HG03469 (cell line): ENCODE data around the gene CCNYL1.
"Not testable (repeated sequence)": the region's sequence is repeated elsewhere in the genome, so short reads cannot be mapped to it uniquely, and the experiment has no call there.

Source experiments
- ATAC-seq: cut with Tn5 transposase; IDR thresholded peaks from one replicate; pipeline ENCODE4 v1.9.1; 2021; ENCODE audit warnings: mild to moderate bottlenecking, moderate library complexity, moderate number of reproducible peaks; ENCODE audit not compliant: unreplicated experiment

Gene CCNYL1

GRCh38 chr2:207696911-207697310 is 14.5 kb upstream of the CCNYL1 start:
- not testable (repeated sequence) for ATAC-seq

GRCh38 chr2:207697411-207697810 is 14.0 kb upstream of the CCNYL1 start:
- ATAC-seq = no peak

- ATAC-seq = no peak
Measured at GRCh38 chr2:207698301-207698700, 13.1 kb upstream of the CCNYL1 start.

DNA sequence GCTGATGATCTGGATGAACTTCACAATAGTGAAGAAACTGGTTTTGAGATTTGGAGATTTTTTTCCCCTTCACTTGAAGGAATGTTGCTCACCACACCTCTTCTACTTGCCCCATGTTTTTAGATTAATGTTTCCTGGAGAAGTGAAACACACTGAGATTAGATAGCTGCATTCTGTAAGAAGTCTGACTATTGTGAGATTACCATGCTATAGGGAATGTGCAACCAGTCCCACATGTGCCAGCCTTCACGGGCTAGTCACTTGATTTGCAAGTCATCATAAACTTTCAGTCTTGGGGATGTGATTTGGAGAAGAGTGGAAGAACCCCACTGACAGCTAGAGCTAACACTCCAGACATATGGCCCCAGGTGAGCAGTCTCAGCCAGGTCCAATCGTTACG is 7.4 kb upstream of the CCNYL1 start:
- no peak for ATAC-seq

DNA sequence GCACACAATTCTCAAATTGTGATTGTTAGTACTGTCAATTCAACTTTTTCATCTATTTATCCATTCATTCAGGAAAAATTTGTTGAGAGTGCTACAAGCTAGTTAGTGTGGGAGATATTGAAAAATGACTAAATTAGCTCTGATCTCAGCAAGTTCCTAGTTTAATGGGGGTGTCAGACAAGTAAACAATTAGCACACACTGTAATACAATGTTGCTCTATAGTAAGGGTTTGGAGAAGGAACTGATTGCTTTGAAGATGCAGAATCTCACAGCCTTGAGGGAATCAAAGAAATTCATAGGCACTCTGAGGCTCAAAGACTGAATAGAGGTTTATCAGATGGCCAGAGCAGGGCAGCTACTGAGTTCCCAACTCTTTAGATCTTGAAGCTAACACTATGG is 6.8 kb upstream of the CCNYL1 start:
- no peak for ATAC-seq

- no peak for ATAC-seq
Measured at GRCh38 chr2:207706936-207707860, 4.2 kb upstream of the CCNYL1 start.

GRCh38 chr2:207711750-207712530 is 500 bp downstream of the CCNYL1 start:
- peak; percentile 20 for ATAC-seq

DNA sequence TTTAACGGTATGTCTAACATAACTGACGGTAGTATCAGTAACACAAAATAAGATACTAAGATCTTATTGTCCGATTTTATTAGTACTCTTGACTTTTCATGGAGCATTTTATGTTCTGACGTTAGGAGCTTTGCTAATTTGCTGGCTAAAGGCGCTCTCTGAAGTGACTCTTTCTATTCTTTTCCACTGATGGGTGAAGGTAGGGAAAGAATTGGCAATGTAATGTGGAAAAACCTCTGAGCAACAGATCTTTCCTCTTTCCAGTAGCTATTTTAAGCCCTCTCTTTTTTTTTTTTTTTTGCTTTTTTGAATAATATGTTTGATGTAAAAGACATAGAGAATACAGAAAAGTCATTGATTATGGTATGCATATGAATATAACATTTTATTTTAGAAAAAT is 4.6 kb downstream of the CCNYL1 start:
- no peak for ATAC-seq

DNA sequence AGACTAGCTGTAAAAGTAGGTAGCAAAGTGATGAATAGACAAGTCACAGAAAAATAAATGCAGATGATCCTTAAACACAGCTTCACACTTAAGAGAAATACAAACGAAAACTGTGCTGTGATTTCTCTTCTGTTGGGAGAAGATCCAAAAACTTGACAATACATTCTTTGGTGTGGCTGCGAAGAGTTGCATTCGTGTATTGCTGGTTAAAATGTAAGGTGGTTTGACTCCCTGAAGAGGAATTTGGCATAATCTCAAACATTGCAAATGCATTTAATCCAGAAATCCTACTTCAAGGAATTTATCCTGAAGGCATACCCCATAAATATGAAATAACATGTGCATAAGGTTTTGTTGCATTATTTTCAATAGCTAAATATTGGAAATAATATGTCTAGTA is 7.1 kb downstream of the CCNYL1 start:
- ATAC-seq = no peak

GRCh38 chr2:207719008-207719407 is 7.6 kb downstream of the CCNYL1 start:
- no peak for ATAC-seq

DNA sequence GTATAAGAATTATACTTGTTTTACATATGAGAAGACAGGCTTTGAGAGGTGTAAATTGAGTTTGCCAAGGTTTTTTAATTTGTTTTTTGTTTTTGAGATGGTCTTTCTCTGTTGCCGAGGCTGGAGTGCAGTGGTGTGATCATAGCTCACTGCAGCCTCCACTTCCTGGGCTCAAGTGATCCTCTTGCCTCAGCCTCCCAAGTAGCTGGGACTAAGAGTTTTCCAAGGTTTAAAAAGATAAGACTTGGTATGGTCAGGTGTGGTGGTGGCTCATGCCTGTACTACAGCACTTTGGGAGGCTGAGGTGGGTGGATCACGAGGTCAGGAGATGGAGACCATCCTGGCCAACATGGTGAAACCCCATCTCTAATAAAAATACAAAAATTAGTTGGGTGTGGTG is 8.2 kb downstream of the CCNYL1 start:
- not testable (repeated sequence) for ATAC-seq

DNA sequence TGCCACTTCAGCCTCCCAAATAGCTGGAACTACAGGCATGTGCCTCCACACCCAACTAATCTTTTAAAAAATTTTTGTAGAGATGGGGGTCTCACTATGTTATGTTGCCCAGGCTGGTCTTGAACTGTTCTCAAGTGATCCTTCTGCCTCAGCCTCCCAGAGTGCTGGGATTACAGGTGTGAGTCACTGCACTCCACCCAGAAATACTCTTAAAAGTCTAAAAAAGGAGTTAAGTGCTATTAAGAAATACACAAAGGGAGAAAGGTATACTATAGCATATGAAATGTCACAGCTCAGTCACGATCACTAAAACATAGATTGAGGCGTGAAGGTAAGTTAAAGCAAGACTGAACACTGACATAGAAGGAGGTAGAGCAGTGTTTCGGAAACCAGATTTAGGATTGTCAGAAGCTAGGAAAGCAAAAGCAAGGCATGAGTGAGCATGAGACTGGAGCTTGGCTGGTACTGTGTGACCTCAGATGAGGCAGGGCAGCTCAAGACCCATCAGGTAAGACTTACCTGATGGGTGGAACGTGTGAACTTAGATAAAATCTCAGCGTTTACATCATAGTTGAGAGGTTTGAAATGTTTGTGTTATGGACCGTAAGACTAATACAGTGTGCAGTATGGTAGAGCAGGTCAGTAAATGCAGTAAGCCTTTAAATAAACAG is 9.2 kb downstream of the CCNYL1 start:
- ATAC-seq = no peak

- ATAC-seq = no peak
Measured at GRCh38 chr2:207722773-207723424, 11.5 kb downstream of the CCNYL1 start.

- not testable (repeated sequence) for ATAC-seq
Measured at GRCh38 chr2:207723425-207723787, 12.0 kb downstream of the CCNYL1 start.

GRCh38 chr2:207724113-207724512 is 12.7 kb downstream of the CCNYL1 start:
- no peak for ATAC-seq

DNA sequence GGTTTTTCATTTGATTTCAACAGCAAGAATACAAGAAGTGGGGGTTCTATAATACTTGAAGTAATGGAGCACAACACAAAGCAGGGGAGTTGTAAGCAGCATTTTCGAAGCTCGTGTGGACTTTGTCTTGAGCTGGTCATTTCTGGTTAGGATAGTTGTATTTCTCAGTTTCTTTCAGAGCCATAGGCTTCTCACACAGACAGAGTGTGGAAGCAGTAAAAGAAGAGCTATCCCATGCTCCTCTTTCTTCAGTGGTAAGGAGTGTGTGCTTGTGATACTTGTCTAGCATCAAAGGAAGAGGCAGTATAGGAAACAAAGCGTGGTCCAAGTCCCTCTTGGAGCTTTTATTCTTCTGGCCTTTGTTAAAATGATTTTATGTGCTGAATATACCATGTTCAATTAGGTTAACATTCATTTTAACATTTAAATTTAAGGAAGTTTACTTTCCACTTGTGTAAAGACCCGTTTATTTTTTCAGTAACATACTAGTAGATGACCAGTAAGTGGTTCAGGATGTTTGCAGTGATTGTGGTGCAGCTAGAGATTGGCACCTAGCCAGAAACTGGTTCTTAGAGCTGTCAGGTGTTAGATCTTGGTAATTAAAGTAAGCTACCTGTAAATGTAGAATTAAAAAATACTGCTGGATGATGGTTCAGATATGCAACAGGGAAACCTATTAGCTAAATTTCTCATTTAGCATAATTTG is 14.6 kb downstream of the CCNYL1 start:
- ATAC-seq = no peak

DNA sequence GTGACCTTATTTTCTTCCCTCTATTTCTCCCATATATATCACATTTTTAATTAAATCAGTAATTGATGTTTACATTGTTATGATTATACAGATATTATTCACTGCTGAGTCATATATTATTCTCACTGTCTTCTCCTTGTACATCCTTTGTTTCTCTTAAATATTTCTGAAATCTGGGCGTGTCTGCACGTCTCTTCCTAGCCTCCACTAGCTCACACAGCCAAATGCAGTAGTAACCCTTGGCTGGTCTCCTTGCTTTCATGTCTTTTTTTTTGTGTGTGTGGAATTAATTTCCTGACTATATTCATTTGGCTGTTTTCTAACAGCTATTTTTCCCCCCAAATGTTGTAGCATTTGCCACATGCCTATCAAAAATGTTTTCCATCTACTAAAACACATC is 15.8 kb downstream of the CCNYL1 start:
- ATAC-seq = no peak

DNA sequence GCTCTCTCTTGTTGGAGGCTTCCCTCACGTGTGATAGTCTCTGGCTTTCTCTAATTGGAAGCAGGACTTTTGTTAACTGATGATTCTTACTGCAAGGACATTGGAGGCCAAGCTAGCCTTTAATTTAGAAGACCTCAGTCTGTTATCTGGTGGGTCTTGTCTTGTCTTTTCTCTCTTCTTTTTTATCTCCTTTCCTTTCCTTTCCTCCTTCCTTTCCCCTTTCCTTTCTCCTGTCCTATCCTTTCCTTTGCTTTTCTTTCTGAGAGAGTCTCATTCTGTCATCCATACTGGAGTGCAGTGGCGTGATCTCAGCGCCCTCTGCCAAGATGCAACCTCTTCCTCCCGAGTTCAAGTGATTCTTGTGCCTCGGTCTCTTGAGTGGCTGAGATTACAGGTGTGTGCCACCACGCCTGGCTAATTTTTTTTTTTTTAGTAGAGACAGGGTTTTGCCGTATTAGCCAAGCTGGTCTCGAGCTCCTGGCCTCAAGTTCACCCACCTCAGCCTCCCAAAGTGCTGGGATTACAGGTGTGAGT is 18.1 kb downstream of the CCNYL1 start:
- no peak for ATAC-seq

DNA sequence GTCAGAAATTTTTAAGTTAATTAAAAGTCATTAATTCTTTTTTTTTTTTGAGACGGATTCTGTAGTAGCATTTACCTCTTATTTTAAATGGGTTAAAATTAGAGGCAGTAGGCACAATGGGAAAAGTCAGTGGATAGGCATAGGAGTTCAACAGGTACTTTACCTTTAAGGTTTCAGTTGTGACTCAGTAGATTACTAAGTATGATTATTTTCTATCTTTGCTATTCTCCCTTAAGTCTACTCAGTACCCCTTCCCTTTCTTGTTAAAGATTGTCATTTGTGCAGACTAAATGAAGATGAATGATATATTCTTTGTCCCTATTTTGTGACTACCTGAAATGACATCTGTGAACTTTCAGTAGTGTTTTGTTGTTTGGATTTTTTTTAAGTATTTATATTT is 19.7 kb downstream of the CCNYL1 start:
- ATAC-seq = no peak

DNA sequence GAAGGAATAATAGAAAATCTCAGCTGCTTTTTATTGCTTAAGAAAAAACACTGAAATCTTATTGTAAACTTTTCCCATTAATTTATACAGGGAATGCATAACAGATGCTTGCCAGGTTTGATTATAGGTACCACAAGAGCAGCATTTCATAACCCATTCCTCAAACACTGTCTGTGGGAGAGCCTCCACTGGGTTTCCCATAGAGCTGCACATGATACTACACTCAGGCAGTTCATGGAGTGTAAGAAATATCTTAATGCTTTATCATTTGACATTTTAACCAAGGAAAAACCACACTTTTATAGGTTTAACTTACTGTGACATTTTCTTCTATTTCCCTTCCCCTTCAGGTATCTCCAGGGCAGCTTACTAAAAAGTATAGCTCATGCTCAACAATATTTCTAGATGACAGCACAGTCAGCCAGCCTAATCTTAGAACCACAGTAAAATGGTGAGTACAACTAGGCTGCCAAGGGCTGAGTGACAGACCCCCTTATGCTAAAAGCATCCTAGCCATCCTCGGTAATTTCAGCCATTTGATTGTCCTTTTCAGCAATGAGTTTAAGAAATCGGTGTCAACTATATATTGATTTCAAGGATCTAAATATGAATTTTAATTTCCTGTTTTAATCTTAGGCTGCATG is 22.3 kb downstream of the CCNYL1 start:
- no peak for ATAC-seq
